GM19467 (cell line): ENCODE data around the gene IL1F10.

Source experiments
- ATAC-seq: cut with Tn5 transposase; IDR thresholded peaks from one replicate; pipeline ENCODE4 v1.9.1; 2021; ENCODE audit warnings: mild to moderate bottlenecking, moderate library complexity; ENCODE audit not compliant: unreplicated experiment

The IL1F10 gene

GRCh38 chr2:113058998-113059960 is 8.5 kb upstream of the IL1F10 start, which contains the start of gene IL36RN:
Gene IL36RN, plus strand, starts transcription at chr2:113059198. Its CDS starts 241 bp downstream, at chr2:113059439.
- no peak for ATAC-seq

- no peak for ATAC-seq
Observed at GRCh38 chr2:113060396-113060795, 7.4 kb upstream of the IL1F10 start.

GRCh38 chr2:113060796-113061195 is 7.0 kb upstream of the IL1F10 start:
- no peak for ATAC-seq

GRCh38 chr2:113061241-113061640 is 6.5 kb upstream of the IL1F10 start:
- no peak for ATAC-seq

GRCh38 chr2:113061896-113062770 is 5.6 kb upstream of the IL1F10 start:
- ATAC-seq, result no peak

- no peak for ATAC-seq
Observed at GRCh38 chr2:113064281-113064680, 3.5 kb upstream of the IL1F10 start.

GRCh38 chr2:113064898-113065297 is 2.9 kb upstream of the IL1F10 start:
- ATAC-seq, result no peak

GRCh38 chr2:113068249-113068648 is 479 bp downstream of the IL1F10 start:
- ATAC-seq, result no peak

GRCh38 chr2:113068706-113069485 is 1.1 kb downstream of the IL1F10 start:
- no peak for ATAC-seq

- no peak for ATAC-seq
Observed at GRCh38 chr2:113069676-113070605, 2.2 kb downstream of the IL1F10 start.

- ATAC-seq, result no peak
Observed at GRCh38 chr2:113070606-113070975, 2.8 kb downstream of the IL1F10 start.

- no peak for ATAC-seq
Observed at GRCh38 chr2:113072584-113072983, 4.8 kb downstream of the IL1F10 start.

GRCh38 chr2:113073325-113073834 is 5.6 kb downstream of the IL1F10 start:
- ATAC-seq, result no peak

GRCh38 chr2:113075030-113075429 is 7.3 kb downstream of the IL1F10 start:
- ATAC-seq, result no peak

- no peak for ATAC-seq
Observed at GRCh38 chr2:113075600-113075999, 7.8 kb downstream of the IL1F10 start.

- no peak for ATAC-seq
Observed at GRCh38 chr2:113076954-113077669, 9.3 kb downstream of the IL1F10 start.

GRCh38 chr2:113077921-113078320 is 10.2 kb downstream of the IL1F10 start:
- ATAC-seq, result no peak

- no peak for ATAC-seq
Observed at GRCh38 chr2:113078350-113078839, 10.6 kb downstream of the IL1F10 start.

- ATAC-seq, result no peak
Observed at GRCh38 chr2:113079131-113079530, 11.4 kb downstream of the IL1F10 start.
